AG04449 (cell line): ENCODE measurements around the gene TMPRSS9.

Experiments
- CTCF ChIA-PET: fragments of 350-600 bp; formaldehyde crosslinking; extraction: SDS; loops from one replicate; lab custom pipeline; 2021; ENCODE audit warnings: antibody characterized with exemption; lab: Yijun Ruan, JAX
- POLR2A ChIA-PET: fragments of 400-600, 350-600 bp; formaldehyde crosslinking; extraction: SDS; loops from one replicate; lab custom pipeline; 2020; ENCODE audit warnings: antibody characterized with exemption, inconsistent platforms; lab: Yijun Ruan, JAX
- DNase-seq: peaks from one replicate; pipeline ENCODE4 v3.0.0-alpha.2; 2010; ENCODE audit warnings: low read depth, low spot score
- H3K4me3 ChIP-seq: 2 replicates; pipeline ENCODE4 v1.5.1; 2011; ENCODE audit warnings: low read depth, mild to moderate bottlenecking, control low read depth, low read length
- TF ChIP-seq, protein P1 (sequence below): IDR thresholded peaks from one replicate; pipeline ENCODE4 v1.5.1; 2011; ENCODE audit warnings: mild to moderate bottlenecking, moderate library complexity, low read length, control low read depth, inconsistent platforms; ENCODE audit not compliant: insufficient read depth; ENCODE audit errors: missing control alignments

TMPRSS9 gene

DNA sequence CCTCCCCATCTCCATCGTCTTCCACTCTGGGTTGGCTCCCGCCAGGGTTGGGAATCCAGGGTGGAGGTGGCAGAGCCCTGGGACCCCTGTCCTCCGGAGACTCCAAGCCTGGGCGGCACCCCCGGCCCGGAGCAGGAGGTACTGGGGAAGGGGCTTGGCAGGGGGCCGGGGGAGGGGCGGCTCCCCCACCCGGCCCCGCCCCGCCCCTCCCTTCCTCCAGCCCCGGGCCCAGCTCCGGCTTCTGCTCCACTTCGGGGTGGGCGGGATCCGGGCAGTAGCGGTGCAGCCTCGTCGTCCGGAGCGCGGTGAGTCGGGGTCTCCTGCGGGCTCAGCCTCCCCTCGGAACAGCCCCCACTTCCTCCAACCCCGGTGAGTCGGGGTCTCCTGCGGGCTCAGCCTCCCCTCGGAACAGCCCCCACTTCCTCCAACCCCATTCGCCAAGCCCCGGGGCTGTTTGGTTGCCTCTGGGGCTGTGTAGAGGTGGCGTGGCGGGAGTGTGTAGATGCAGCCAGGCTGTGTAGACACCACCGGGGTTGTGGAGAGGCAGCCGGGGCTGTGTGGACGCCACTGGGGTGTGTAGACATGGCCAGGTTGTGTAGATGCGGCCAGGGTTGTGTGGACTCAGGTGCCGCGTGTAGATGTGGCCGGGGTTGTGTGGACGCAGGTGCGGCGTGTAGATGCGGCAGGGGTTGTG lies at the start of gene TMPRSS9:
Gene TMPRSS9, plus strand, starts transcription at position 274 of the 694 bp plus-strand sequence. CDS start 29,521 bp downstream, outside the sequence.
- ChIA-PET POLR2A (no interaction called here), CTCF (no interaction called here)
- H3K4me3 ChIP-seq, result no peak within 1 kb of the TSS
- DNase-seq, result no peak
- TF ChIP-seq, protein P1, sequence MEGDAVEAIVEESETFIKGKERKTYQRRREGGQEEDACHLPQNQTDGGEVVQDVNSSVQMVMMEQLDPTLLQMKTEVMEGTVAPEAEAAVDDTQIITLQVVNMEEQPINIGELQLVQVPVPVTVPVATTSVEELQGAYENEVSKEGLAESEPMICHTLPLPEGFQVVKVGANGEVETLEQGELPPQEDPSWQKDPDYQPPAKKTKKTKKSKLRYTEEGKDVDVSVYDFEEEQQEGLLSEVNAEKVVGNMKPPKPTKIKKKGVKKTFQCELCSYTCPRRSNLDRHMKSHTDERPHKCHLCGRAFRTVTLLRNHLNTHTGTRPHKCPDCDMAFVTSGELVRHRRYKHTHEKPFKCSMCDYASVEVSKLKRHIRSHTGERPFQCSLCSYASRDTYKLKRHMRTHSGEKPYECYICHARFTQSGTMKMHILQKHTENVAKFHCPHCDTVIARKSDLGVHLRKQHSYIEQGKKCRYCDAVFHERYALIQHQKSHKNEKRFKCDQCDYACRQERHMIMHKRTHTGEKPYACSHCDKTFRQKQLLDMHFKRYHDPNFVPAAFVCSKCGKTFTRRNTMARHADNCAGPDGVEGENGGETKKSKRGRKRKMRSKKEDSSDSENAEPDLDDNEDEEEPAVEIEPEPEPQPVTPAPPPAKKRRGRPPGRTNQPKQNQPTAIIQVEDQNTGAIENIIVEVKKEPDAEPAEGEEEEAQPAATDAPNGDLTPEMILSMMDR, result no peak

DNA sequence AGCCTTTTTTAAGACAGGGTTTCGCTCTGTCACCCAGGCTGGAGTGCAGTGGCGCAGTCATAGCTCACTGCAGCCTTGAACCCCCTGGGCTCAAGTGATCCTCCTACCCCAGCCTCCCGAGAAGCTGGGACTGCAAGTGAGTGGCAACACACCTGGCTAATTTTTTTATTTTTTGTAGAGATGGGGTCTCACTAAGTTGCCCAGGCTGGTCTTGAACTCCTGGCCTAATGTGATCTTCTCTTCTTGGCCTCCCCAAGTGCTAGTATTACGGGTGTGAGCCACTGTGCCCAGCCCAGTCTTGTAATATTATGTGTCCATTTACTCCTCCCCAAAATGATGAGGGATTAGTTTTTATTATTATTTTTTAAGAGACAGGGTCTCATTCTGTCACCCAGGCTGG lies 49.0 kb upstream of the TMPRSS9 start:
- TF ChIP-seq, protein P1, result no peak
- DNase-seq, result no peak
- H3K4me3 ChIP-seq, result no peak overlapping the region
- POLR2A ChIA-PET, result no interaction called here
- CTCF ChIA-PET, result interaction anchor here (2.0 to 3.0 kb wide), 2 partner anchors 36 to 72 kb away, joined by 6 to 11 read pairs; no protein-coding TSS in a partner anchor

DNA sequence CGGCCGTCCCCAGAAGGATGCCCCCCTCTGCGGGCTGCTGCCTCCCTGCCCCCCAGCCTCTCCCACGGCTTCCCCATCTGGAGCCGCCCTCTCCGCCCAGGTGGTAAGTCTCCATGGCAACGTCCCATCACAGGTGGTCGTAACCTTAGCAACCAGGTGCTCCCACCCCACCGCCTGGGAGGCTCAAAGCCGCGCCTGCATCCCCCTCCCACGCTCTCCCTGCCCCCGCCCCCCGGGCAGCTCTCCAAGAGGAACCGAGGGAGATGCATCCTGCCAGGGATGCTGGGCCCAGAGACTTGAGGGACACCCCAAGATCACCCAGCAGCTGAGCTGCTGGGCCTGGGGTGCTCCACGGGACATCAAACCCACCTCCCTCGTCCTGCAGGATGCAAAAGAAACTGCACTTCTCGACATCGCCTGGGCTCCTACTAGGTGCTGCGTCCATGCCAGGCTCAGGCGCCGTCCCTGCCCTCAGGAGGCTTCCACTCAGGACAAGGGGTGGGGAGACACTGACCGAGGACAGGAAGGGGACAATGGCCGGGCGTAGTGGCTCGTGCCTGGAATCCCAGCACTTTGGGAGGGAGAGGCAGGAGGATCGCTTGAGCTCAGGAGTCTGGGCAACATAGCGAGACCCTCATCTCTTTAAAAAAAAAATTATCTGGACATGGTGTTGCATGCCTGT lies 47.1 kb upstream of the TMPRSS9 start:
- CTCF ChIA-PET, result interaction anchor here (2.0 kb wide), 1 partner anchor 73 kb away, joined by 6 read pairs; no protein-coding TSS in a partner anchor
- no peak for DNase-seq
- POLR2A ChIA-PET, result no interaction called here
- no peak overlapping the region for H3K4me3 ChIP-seq
- TF ChIP-seq, protein P1, result no peak

DNA sequence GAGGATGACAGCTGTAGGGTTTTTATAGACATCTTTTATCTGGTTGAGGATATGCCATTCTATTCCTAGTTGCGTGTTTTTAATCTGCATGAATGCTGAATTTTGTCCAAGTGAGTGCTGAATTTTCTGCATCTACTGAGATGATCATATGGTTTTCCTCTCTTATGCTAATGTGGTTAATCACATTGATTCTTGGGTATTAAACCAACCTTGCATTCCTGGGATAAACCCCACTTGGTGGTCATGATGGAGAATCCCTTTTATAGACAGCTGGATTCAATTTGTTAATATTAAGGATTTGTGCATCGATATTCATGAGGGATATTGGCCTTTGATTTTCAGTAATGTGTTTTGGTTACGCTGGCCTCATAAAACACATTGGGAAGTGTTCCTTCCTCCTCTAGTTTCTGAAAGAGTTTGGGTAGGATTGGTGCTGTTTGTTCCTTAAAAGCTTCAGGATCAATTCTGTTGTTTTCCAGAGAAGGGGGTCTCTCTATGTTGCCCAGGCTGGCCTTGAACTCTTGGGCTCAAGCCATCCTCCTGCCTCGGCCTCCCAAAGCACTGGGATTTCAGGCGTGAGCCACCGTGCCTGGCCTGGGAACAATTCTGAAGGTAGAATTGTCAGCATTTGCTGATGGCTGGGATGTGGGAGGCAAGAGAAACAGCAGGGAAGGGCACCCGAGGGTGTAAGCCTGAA lies 44.8 kb upstream of the TMPRSS9 start:
- no peak for DNase-seq
- CTCF ChIA-PET, result interaction anchor here (0.6 to 4.3 kb wide), 41 partner anchors 9 to 387 kb away, joined by 3 to 71 read pairs (median 5); partner anchors contain the start of genes AP3D1, DOT1L, LSM7 and PLEKHJ1
- POLR2A ChIA-PET, result no interaction called here
- TF ChIP-seq, protein P1, result no peak
- H3K4me3 ChIP-seq, result no peak overlapping the region

DNA sequence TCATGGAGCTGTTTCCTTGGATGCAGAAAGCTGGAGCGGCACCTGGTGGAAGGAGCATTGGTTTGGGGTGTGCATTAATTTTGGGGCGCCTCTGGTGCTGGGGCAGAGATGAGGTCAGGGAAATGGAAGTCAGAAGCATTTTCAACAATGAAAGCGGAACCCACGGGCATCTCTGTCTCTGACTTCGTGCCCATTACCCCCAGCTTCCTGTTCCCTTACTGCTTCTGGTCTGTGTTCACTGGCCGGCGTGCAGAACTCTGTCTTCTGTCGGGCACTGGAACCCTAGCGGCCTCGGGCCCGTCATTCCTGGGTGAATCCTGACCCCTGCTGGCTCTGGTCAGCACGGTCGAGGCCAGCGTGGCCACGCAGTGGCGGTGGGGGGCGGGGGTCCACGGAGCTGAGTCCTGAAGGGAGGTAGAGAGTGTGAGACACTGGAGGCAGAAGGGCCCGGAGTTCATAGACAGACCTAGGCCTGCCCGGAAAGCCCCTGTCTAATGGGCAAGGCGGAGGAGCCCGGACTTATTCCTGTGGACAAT lies 44.2 kb upstream of the TMPRSS9 start:
- no peak overlapping the region for H3K4me3 ChIP-seq
- ChIA-PET CTCF (interaction anchor here (0.6 to 4.3 kb wide), 43 partner anchors 9 to 388 kb away, joined by 3 to 71 read pairs (median 5); partner anchors contain the start of genes AP3D1, DOT1L, LSM7 and PLEKHJ1), POLR2A (interaction anchor here (0.5 kb wide), 1 partner anchor 328 kb away, joined by 3 read pairs; no protein-coding TSS in a partner anchor)
- TF ChIP-seq, protein P1, result peak; percentile 84
- DNase-seq, result no peak
